HG03354 (cell line): Measurements from ENCODE around the gene EXD3.
"Not testable (repeated sequence)": the region's sequence is repeated elsewhere in the genome, so short reads cannot be mapped to it uniquely, and the experiment has no call there.

Experiments
- ATAC-seq: cut with Tn5 transposase; IDR thresholded peaks from one replicate; pipeline ENCODE4 v1.9.1; 2021; ENCODE audit warnings: mild to moderate bottlenecking; ENCODE audit not compliant: unreplicated experiment, poor library complexity, severe bottlenecking

Gene EXD3

DNA sequence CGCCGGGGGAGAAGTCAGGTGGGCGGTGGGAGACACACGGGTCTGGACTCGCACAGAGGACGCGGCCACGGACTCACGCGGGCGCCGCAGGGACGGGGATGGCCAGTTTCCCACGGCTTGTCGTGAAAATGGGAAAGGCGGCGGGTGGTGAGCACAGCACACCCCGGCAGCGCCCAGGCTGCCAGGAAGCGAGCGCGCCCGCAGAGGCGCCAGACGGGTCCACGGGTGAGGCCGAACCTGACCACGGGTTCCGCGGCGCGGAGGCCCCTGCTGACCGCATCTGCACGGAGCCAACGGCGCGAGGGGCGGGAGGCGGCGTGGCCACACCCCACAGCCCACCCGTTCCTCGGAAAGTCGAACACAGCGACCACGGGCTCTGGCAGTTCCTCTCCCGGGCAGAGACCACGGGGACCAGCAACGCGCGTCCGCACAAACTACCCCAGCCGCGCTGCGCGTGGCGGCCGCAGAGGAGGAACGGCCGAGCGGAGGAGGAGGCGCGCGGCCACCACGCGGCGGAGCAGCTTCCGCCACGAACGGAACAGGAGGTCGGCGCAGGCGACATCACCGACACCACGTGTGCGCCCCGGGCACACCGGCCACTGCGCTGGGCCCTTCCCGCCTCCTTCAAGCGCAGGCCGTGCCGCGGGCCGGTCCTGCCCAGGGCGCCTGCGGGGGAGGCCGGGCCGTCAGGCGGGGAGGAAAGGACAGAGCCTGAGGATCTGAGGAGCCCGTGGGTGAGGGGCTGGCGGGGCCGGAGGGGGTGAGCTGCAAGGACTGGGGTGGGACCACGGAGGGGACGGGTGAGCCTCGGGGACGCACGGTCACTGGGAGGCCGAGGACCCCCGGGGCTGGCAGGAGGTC is 5.6 kb downstream of the EXD3 start:
- no peak for ATAC-seq

DNA sequence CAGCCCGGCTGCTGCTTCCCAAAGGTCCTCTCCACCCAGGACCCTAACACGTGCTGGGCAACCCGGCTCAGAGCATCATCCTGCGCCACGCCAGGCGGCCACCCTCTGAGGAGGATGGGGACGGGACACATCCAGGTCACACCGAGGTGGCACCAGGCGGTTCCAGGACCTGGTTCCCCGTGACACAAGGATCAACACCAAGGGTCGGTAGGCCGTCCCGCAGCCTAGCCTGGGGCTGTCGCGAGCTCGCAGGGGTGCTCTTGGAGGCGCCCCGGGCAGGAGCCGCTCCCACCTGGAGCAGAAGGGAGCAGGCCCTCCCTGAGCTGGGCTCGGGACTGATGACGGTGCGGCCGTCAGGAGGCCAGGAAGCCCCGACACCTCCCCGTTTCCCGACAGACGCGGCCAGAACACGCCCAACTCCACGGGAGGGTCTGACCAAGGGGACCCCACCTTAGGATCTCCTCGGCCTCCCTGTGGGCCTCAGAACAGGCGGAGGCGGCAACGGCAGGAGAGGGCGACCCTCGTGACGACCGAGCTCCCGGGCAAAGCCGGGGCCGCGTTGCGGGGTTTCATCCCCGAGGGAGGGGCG is 6.3 kb downstream of the EXD3 start:
- no peak for ATAC-seq

DNA sequence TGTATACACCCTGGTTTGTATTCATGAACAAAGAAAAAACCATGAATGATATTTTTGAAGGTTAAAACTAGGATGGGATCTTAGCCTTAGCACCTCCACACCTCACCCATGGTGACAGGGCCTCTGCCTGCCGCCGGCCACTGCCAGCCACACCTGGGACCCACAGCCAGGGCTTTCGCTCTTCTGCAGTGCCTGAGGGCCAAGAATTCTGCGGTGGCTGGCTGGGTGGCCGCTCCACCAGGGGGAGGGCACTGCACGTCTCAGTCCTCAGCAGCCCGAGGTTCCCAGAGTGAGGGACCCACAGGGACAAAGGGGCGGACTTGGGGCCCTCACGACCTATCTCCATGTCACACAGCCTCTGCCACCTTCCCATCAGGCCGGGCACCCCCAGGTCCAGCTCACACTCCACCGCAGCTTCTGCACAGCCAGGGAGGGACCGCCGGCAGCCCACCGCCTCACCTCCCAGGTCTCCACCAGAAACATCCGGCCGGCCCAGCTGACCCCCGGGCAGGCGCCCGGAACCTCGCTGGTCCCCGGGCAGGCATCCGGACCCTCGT is 6.9 kb downstream of the EXD3 start:
- ATAC-seq = no peak

DNA sequence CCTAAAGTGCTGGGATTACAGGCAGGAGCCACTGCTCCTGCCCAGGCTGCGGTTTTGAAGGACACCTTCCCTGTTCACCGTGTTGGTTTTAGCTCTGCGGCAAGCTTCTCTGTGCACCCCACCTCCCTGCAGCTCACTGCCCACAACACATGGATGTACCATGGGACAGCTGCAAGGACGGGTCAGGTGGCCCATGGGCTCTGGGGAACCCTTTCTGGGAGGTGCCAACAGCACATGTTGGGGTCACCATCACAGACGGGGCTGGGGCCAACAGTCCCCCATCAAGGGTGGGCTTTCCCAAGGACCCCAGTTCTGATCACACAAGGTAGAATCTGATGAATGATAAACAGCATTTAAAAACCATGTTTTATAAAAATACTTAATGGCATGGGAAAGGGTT is 7.5 kb downstream of the EXD3 start:
- no peak for ATAC-seq

DNA sequence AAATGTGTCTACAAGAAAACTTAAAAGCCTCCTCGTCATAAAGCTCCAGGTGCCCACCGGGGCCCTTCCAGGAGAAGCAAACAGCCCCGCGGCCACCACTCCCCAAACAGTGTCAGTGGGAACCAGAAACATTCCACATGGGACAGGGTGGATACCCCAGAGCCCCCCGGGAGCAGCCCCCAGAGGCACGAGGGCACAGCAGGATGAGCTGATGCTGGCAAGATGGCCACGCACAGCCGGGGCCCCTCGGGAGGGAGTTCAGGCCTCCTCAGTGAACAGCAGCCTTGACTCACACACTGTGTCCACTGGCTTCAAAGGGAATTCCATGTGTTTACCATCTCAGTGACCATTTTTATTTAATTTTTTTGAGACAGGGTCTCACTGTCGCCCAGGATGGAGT is 10.5 kb downstream of the EXD3 start:
- ATAC-seq = no peak

DNA sequence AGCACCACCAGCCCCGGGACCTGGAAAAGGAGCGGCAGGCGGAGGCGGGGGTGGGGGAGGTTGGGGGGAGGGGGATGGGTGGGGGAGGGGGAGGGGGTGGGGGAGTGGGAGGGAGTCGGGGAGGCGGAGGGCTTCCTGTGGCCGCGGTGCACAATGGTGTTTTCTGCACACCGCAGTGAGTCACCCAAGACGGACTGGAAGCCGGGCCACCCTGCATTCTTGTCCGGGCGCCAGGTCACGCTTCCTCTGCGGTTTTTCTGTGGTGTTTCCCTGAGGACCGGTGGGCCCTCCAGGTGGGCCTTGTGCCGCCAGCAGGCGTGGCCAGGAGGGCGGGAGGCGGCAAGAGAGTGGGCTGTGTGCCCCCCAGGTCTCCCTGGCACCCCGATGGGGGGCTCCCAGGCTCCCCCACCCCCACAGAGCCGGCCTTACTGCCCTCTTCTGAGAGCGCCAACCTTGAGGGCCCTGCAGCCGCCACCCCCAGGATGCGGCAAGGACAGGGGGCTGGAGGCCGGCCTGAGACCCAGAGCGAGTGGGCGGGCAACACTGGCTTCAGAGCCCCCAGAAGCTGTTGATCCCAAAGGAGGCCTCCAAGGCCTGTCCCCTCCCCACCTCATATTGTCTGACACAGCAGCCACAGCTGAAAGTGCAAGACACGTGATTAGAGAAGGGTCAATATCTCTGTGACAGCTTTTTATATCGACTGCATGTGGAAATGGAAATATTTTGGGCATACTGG is 11.1 kb downstream of the EXD3 start:
- peak; percentile 61 for ATAC-seq

DNA sequence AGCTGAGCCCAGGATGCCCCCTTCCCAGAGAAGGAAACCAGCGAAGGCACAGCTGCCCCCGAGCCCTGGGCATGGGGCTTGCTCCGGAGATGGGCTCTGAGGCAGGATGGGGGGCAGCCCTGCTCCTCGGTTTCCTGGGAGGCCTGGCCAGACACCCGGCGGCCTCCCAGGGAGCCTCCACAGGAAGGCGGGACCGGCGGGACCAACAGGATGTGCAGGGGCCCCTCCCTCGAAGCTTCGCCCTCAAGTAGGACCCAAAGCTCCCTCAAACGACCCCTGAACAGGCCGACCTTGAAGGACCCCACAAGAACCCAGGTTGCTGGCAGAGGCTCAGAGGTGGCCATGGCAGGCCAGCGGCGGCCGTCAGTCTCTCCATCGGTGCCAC is 11.7 kb downstream of the EXD3 start:
- ATAC-seq = no peak

DNA sequence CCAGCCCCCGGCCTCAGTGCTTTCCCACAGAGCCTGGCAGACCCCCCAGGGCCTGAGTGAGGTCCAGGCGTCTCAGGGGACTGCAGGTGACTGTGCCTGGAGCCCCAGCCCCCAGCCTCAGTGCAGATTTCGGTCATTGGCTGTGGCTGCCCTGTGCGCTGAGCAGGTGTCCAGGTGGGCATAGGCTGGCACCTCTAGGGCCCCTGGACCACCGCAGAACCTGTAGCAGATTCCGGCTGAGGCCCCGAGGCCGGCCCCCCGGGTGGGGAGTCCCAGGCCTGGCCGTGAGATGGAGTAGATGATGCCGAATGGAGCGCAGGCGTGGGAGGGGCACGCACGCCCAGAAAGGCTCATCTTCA is 12.1 kb downstream of the EXD3 start:
- ATAC-seq = no peak

DNA sequence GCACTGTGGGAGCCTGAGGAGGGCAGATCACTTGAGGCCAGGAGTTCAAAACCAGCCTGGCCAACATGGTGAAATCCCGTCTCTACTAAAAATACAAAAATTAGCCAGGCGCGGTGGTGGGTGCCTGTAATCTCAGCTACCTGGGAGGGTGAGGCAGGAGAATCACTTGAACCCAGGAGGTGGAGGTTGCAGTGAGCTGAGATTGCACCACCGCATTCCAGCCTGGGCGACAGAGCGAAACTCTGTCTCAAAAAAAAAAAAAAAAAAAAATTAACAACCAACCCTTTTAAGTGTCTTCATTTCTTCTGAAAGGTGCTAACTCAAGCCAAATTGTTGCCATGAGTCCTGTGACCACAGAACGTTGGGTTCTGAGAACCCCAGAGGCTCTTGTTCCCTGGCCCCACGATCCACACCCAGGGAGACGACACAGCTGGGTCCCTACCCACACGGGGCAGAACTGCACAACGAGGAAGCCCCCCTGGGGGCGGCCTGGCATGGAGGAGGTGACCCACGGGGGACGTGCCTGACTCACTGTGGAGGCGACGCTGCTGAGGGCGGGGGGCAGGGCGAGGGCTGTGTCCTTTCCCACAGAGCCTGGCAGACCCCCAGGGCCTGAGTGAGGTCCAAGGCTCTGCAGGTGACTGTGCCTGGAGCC is 12.6 kb downstream of the EXD3 start:
- not testable (repeated sequence) for ATAC-seq

DNA sequence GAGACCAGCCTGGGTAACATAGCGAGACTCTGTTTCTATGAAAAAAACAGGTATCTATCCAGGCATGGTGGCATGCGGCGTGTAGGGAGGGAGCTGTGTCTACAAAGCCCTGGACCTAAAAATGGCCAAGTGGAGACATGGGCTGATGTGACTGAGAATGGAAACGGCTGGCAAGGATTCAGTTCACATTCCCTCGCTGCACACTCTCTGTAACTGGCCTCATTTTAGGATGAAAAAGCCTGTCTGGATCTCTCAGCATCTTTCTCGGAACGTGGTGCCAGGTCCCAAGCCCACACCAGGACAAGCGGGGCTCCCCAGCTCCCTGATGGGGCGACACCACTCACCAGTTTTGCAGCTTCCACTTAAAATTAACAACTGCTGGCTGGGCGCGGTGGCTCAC is 13.4 kb downstream of the EXD3 start:
- no peak for ATAC-seq

DNA sequence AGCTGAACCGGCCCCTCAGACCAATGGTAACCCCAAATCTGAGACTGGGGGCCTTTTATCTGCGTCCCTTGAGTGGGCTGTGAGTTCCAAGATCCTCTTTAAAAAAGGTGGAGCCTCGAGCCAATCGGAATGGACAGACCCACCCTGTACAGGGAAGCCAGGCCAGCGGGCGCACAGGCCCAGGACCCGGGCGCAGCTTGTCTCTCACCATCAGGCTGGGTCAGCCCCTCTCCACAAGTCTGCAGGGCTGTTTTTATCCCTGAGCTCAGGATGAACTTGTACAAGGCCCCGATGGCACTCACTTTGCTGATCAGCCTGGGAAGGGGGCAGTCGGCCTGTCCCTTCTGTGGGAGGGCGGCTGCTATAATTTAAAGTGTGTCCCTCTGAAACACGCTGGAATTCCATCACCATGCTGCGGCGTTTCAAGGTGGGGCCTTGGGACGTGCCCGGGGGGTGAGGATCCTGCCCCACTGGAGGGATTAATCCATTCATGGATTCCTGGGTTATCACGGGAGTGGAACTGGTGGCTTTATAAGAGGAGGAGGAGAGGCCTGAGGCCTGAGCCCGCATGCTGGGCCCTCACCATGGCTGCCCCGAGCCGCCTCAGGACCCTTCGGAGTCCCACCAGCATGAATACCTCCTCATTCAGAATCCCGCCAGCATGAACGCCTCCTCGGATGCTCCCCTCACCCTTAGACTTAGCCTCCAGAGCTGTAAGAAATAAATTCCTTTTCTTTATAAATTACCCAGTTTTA is 14.1 kb downstream of the EXD3 start:
- no peak for ATAC-seq

DNA sequence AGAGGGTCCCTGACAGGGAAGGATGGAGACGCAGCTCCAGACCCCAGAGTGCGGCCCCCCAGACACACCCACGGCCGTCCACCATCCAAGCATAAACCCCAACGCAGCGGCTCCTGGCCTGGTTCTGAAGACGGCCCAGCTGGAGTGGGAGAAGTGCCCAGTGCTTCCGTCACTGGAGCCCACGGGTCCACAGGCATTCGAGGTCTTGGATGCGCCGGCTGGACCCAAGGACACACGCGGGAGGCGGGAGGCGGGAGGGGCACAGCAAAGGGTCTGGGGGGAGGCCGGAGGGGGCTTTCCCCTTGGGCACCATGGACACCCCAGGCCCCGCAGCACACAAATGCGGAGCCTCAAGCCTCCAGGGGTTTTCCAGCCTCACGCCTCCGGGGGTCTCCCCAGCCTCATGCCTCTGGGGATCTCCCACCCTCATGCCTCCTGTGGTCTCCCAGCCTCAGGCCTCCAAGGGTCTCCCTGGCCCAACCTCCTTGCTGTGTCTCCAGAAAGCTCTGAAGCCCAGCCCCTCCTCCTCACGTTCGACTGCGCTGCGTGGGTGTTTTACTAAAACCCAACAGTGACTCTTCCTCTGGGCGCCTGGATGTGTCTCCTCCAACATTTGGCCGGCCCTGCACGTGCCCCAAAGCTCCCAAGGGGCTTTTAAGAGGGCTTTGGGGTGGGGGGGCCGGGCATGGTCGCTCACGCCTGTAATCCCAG is 15.2 kb downstream of the EXD3 start:
- no peak for ATAC-seq

DNA sequence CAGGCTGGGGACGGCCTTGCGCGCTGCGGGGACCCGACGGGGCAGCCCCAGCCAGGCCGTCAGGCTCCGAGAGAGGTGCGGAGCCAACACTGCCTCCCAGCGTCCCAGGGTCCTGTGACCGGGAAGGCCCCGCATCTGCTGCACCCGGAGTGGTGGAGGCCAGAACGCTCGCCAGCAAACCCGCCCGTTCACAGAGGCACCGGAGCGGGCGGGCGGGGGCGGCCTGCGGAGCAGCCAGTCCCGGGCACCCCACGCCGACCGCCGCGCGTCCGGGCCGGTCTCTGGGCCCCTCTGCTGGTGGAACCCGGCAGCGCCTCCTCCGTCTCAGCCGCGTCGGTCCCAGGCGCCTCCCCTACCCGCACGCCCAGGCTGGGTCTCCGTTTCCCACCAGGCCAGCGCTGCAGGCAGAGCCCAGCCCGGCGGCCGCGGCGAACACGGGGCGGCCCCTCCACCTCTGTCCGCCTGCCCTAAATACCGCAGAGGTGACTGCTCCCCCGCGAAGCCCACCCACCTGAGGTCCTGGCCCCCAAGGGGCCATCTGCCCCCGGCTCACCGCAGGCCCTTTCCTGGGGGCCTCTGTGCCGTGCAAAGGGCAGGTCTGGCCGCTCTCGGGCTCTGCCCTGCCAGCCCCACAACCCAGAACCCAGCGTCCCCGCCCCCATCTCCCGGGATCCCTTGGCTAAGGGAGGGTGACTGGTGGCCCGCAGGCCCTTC is 15.9 kb downstream of the EXD3 start:
- no peak for ATAC-seq

DNA sequence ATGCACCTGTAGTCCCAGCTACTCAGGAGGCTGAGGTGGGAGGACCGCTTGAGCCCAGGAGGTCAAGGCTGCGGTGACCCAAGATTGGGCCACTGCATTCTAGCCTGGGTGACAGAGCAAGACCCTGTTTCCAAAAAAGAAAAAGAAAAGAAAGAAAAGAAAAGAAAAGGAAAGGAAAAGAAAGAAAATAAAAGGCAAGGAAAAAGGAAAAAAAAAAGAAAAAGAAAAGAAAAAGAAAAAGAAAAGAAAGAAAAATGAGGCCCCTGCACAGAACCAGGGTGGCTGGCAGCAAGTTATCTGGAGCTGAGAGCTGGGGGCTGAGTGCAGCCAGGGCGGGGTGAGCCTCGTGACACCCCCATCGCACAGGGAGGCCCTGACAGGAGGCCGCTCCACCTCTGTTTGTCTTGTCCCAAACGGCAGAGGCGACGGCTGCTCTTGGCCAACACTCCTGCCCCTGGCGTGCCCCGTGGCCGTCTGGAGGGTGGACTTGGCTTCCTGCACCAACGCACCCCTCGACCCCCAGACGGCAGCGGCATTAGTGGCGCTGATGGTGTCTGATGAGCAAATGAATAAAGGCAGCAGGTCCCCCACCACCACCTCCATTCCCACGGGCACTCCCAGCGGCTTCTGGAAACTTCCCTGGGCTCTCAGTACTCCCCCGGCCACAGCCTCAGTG is 16.7 kb downstream of the EXD3 start:
- ATAC-seq = no peak

DNA sequence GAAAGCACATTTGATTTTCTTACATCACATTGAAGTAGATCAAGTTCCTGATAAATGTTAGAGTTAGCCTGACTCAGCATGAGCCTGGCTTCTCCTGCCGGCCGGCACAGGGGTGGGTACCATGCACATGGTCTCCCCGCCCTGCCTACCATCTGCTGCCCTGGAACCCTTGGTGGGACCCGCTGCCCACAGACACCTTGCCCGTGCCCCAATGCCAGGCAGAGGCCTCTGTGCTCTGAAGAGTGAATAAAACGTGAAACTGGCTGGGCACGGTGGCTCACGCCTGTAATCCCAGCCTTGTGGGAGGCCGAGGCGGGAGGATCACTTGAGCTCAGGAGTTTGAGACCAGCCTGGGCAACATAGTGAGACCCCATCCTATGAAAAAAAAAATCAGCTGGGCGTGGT is 17.3 kb downstream of the EXD3 start:
- ATAC-seq = no peak

DNA sequence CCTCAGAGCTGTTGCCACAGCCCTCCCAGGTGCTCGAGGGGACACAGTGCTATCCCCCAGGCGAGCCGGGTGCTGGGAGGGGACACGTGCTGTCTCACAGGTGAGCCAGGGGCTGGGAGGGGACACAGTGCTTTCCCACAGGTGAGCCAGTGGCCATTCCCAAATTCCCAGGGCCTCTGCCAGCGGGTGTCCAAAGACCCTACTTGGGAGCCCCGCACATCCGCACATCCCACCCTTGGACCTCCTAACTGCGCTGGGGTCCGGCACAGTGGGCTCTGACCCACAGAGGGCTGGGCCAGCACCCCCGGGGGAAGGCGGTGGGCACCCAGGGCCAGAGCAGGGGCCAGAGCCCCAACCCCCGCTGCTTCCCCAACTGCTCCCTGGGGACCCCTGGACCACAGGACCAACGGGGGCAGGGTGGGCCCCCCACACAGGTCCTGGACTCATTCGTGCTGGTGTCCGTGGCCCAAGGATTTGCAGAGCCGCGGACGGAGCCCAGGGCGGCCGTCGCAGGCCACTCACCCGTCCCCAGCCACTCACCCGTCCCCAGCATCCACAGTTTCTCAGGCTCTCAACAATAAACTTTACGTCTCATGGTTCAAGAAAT is 17.9 kb downstream of the EXD3 start:
- ATAC-seq = no peak

DNA sequence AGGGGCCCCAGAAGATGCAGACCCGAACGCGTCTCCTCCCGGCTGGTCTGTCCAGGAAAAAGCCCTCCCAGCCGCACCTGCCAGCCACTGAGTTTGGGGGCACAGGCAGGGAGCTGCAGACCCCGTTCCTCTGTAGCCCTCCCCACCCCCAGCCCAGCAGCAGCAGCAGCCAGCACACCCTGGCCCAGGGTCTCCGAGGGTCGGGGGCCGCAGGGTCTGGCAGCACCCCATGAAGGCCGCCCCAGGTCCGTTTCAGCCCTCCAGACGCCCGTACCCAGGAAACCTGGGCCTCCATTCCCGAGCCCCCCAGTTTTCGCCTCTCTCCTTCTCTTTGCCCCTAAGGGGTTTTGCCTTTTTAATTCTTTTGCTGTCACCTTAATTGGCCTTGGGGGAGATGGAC is 19.7 kb downstream of the EXD3 start:
- no peak for ATAC-seq
